ENCODE measurements around the gene MSI2.

MSI2 gene

DNA sequence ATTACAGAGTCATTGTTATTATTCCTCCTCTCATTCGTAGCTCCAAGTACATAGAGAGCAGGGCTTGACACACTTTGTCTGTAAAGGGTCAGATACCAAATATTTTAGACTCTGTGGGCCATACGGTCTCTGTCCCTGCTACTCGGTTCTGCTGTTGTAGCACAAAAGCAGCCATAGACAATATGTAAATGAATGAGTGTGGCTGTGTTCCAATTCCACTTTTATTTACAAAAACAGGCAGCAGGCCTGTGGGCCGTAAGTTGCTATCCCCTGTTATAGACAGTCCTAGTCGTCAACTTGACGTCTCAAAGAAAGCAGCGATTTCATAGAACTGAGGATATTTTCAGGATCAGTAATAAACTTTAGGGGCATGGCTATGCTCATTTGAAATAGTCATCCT lies 161.6 kb downstream of the MSI2 start:
- no peak overlapping the region for H2AFZ ChIP-seq (ENCODE audit: low read length)
- no peak overlapping the region for H3K9ac ChIP-seq (ENCODE audit: low read depth, low read length, poor library complexity, severe bottlenecking)
- no peaks in the 10 kb centered on the region for H3K9me3 ChIP-seq (ENCODE audit: insufficient read depth, low read depth, low read length)
- H3F3A ChIP-seq (ENCODE audit: low read depth), result no peaks in the 10 kb centered on the region
- H3K79me2 ChIP-seq (ENCODE audit: insufficient read depth, low read length), result peaks cover 98% of the 10 kb centered on the region
- H3K27me3 ChIP-seq (ENCODE audit: insufficient read depth, low read length, poor library complexity, severe bottlenecking), result no peaks in the 10 kb centered on the region
- no peak overlapping the region for H3K4me2 ChIP-seq (ENCODE audit: low read depth, low read length, poor library complexity, severe bottlenecking)
- no peaks in the 10 kb centered on the region for H3K9me2 ChIP-seq (replicated peaks; ENCODE audit: low read depth, low read length)
- H3K4me3 ChIP-seq (ENCODE audit: low read length, poor library complexity, severe bottlenecking), result no peak overlapping the region
- peaks cover 23% of the 10 kb centered on the region for H4K20me1 ChIP-seq (ENCODE audit: insufficient read depth, low read length, poor library complexity, severe bottlenecking)
- peaks cover 47% of the 10 kb centered on the region for H3K4me1 ChIP-seq (ENCODE audit: insufficient read depth, low read length, poor library complexity, severe bottlenecking)
- TF ChIP-seq, protein P1, sequence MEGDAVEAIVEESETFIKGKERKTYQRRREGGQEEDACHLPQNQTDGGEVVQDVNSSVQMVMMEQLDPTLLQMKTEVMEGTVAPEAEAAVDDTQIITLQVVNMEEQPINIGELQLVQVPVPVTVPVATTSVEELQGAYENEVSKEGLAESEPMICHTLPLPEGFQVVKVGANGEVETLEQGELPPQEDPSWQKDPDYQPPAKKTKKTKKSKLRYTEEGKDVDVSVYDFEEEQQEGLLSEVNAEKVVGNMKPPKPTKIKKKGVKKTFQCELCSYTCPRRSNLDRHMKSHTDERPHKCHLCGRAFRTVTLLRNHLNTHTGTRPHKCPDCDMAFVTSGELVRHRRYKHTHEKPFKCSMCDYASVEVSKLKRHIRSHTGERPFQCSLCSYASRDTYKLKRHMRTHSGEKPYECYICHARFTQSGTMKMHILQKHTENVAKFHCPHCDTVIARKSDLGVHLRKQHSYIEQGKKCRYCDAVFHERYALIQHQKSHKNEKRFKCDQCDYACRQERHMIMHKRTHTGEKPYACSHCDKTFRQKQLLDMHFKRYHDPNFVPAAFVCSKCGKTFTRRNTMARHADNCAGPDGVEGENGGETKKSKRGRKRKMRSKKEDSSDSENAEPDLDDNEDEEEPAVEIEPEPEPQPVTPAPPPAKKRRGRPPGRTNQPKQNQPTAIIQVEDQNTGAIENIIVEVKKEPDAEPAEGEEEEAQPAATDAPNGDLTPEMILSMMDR (conservative IDR thresholded peaks at IDR 0.05; ENCODE audit: low read length), result no peak
- TF ChIP-seq EZH2phosphoT487 (IDR thresholded peaks at IDR 0.05; ENCODE audit: borderline replicate concordance), result no peak
- peaks cover 61% of the 10 kb centered on the region; the same call in 1 of the 2 replicates for H3K36me3 ChIP-seq (ENCODE audit: insufficient read depth, low read length)

DNA sequence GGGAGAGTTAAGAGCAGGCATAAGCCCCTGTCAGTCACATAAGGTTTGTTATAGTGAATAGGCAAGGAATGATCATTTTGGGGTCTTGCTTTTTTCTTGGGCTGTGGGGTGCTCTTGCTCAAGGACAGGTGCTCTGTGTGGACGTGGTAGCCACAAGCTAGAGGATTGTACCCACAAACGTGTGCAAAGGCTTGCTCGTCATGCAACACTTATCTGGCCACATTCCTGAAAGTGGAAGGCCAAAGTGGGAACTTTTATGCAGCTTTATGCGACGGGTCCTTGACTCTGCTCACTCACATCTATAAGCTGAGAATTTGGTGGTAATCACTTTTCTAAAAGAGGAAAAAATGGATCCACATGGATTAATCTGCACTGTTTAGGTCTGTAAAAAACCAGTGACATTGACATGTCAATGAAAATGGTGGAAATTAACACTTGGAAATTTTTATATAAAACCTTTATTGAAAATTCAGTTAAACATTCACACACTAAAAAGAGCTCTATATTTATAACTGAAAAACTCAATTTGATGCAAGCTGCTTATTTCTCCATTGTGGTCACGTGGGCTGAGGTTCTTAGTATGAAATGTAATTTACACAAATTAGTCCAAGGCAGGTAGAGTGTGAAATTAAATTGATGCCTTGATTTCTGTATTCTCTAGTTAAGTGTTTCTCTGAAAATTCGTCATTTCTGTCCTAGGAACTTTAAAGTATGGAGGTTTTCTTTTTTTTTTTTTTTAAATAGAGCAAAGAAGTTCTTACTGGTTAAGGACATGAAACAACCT lies 162.3 kb downstream of the MSI2 start:
- Histone ChIP-seq H3K36me3 (ENCODE audit: insufficient read depth, low read length) (peaks cover 54% of the 10 kb centered on the region; the same call in 1 of the 2 replicates), H3K79me2 (ENCODE audit: insufficient read depth, low read length) (peaks cover 98% of the 10 kb centered on the region), H3K27me3 (ENCODE audit: insufficient read depth, low read length, poor library complexity, severe bottlenecking) (no peaks in the 10 kb centered on the region), H3K9me2 (replicated peaks; ENCODE audit: low read depth, low read length) (no peaks in the 10 kb centered on the region), H3K4me1 (ENCODE audit: insufficient read depth, low read length, poor library complexity, severe bottlenecking) (peaks cover 54% of the 10 kb centered on the region), H3K9ac (ENCODE audit: low read depth, low read length, poor library complexity, severe bottlenecking) (peak overlapping the region; percentile 25), H3K9me3 (ENCODE audit: insufficient read depth, low read depth, low read length) (no peaks in the 10 kb centered on the region), H3K4me3 (ENCODE audit: low read length, poor library complexity, severe bottlenecking) (no peak overlapping the region), H2AFZ (ENCODE audit: low read length) (no peak overlapping the region), H3F3A (ENCODE audit: low read depth) (no peaks in the 10 kb centered on the region), H4K20me1 (ENCODE audit: insufficient read depth, low read length, poor library complexity, severe bottlenecking) (peaks cover 17% of the 10 kb centered on the region), H3K4me2 (ENCODE audit: low read depth, low read length, poor library complexity, severe bottlenecking) (no peak overlapping the region)
- no peak for TF ChIP-seq EZH2phosphoT487 (IDR thresholded peaks at IDR 0.05; ENCODE audit: borderline replicate concordance)
- TF ChIP-seq, protein P1 (conservative IDR thresholded peaks at IDR 0.05; ENCODE audit: low read length), result no peak

DNA sequence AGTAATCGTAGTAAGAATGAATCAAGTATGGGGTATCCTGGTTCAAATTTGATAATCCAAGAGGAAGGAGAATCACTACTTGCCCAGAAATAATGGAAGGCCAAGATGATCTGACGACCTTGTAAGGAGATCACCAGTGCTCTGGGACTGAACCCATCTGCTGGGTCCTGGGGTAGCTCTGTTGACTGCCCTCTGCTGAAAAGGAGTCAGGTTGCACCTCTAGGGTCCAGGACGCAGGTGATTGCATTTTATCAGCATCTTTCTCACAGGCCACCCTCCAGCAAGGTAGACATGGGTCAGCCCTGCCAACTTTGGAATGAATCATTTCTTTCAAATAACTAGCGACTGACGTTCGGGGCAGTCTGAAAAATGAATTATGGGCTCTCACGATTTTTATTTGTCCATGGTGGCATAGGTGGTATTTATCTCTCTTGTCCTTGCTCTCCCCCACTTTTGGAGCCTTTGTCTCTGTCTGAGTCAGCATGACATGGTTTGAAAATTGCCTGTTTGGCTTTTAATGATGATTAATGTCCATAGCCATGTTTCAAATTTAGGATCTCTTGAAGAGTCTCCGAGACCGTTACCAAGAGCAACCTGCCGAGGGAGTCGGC lies 163.7 kb downstream of the MSI2 start:
- peaks cover 68% of the 10 kb centered on the region for H3K4me1 ChIP-seq (ENCODE audit: insufficient read depth, low read length, poor library complexity, severe bottlenecking)
- H3K36me3 ChIP-seq (ENCODE audit: insufficient read depth, low read length), result peaks cover 52% of the 10 kb centered on the region; the same call in 1 of the 2 replicates
- H3K27me3 ChIP-seq (ENCODE audit: insufficient read depth, low read length, poor library complexity, severe bottlenecking), result no peaks in the 10 kb centered on the region
- H3K9me2 ChIP-seq (replicated peaks; ENCODE audit: low read depth, low read length), result no peaks in the 10 kb centered on the region
- H3K4me3 ChIP-seq (ENCODE audit: low read length, poor library complexity, severe bottlenecking), result no peak overlapping the region
- H3K79me2 ChIP-seq (ENCODE audit: insufficient read depth, low read length), result peaks cover 98% of the 10 kb centered on the region
- TF ChIP-seq, protein P1 (conservative IDR thresholded peaks at IDR 0.05; ENCODE audit: low read length), result peak; percentile 34
- TF ChIP-seq EZH2phosphoT487 (IDR thresholded peaks at IDR 0.05; ENCODE audit: borderline replicate concordance), result no peak
- H2AFZ ChIP-seq (ENCODE audit: low read length), result no peak overlapping the region
- no peaks in the 10 kb centered on the region for H3K9me3 ChIP-seq (ENCODE audit: insufficient read depth, low read depth, low read length)
- peaks cover 13% of the 10 kb centered on the region for H4K20me1 ChIP-seq (ENCODE audit: insufficient read depth, low read length, poor library complexity, severe bottlenecking)
- H3K9ac ChIP-seq (ENCODE audit: low read depth, low read length, poor library complexity, severe bottlenecking), result no peak overlapping the region
- no peaks in the 10 kb centered on the region for H3F3A ChIP-seq (ENCODE audit: low read depth)
- no peak overlapping the region for H3K4me2 ChIP-seq (ENCODE audit: low read depth, low read length, poor library complexity, severe bottlenecking)
